HG02610 (cell line): ENCODE results near the gene RBM19.

Source experiments
- ATAC-seq: cut with Tn5 transposase; IDR thresholded peaks from one replicate; pipeline ENCODE4 v1.9.1; 2021; ENCODE audit warnings: mild to moderate bottlenecking, moderate library complexity; ENCODE audit not compliant: unreplicated experiment

The RBM19 gene

DNA sequence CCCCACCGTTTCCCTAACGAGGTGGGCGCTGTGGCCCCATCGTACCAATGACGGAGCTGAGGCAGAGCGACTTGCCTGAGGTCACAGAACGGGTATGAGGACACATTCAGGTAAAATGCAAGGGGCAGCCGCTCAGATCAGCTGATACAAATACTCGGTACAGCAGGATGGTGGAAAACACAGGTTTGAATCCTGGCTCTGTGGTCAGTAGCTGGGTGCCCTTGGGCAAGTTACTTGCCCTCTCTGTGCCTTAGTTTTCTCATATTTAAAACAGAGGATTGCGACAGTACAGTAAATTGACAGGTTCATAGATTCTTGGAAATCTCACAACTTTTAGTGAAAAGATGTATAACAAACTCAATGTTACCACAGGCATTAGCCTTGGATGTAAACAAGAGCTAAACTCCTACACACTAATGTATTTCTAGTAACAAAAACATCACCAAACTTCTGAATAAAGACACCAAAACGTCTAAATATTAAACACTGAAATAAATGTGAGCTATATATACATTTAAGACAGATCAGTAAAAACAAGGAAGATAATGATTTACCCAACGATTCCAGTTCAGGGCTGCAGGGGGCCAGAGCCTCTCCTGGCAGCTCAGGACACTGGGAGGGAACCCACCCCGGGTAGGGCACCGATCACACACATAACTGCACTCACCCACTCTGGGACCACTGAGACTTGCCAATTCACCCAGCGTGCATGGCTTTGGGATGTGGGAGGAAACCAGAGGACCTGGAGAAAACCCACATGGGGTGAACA lies 128.4 kb downstream of the RBM19 start:
- ATAC-seq: no peak

DNA sequence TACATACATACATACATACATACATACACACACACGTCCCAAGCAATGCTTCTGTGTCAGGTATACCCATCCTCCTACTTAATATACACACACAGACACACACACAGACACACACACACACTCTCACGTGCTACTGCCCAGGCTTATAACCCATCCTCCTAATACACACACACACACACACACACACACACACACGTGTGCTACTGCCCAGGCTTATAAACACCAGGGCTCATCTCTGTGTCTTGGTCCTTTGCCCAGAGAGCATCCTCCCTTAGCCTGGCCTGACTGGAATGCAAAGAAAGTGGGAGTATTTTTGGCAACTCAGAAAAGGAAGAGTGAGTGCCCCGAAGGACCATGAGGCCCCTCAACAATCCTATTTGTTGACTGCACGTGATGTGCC lies 129.0 kb downstream of the RBM19 start:
- no peak for ATAC-seq

GRCh38 chr12:113835896-113836295 lies 130.2 kb downstream of the RBM19 start:
- no peak for ATAC-seq

GRCh38 chr12:113835433-113835832 lies 130.7 kb downstream of the RBM19 start:
- no peak for ATAC-seq

GRCh38 chr12:113833422-113833821 lies 132.7 kb downstream of the RBM19 start:
- ATAC-seq: no peak

DNA sequence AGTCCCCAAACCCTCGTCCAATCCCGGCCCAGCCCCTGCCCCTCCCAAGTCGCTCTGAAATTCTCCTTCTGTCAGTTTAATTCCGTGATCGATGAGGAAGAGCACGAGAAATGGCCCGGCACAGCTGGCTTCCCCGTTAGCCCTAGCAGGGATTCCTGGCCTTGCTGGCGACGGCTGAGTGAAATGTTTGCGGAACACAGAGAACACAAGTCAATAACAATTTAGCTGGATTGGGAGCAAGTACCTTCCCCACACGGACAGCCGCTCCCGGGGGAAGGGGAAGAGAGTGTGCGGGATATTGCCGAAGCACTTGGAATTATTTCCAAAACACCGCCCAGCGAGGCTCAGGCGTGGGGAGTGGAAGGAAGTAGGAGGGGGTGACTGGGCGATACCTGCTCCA lies 134.6 kb downstream of the RBM19 start:
- ATAC-seq: no peak

GRCh38 chr12:113831016-113831415 lies 135.1 kb downstream of the RBM19 start:
- no peak for ATAC-seq

GRCh38 chr12:113829212-113829611 lies 136.9 kb downstream of the RBM19 start:
- no peak for ATAC-seq

- ATAC-seq: no peak
Observed at GRCh38 chr12:113827539-113828114, 138.5 kb downstream of the RBM19 start.

DNA sequence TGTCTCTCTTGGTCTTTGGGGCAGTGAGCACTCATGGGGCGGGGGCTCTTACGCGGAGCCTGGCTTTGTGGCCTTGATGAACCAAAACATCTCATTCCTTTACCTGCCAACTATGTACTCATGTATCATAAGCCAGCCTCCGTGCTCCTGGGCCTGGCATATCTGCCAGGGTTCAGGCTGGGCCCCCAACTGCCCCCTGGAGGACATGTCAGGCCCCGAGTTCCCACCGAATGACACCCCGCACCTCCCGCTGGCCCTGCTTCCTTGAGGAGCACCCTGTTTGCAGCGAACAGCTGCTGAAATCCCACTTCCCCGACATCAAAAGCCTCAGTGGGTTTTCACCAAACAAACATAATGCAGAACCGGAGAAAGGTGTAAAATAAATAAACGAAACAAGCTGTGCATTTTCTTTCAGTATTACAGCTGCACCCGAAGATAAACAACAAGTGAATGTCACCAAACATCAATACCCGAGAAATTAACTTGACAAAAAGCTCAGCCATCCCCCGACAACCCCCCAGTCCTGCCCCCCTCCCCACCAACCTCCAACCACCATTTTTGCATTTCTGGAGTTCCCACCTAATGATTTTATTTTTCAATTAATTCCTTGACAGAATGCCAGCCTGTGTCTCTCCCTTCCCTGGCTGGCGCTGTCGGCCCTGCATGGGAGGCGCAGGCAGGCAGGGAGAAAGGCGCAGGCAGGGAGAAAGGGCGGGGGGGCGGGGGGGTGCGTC lies 139.2 kb downstream of the RBM19 start:
- ATAC-seq: no peak

DNA sequence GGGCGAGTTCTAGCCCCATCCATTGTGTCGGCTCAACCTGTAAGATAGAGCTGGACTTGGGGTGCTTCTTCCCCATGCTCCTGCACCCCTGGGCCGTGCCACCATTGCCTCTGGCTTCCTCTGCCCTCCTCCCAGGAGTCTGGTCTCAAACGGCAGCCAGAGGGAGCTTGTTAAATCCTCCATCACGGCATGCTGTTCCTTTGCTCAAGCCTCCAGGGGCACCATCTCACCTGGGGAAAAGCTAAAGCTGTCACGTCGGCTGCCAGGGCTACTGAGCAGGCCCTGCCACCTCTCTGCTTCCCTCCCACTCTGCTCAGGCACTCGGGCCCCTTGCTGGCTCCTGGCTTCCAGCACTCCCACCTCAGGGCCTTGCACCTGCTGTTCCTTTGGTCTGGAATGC lies 140.4 kb downstream of the RBM19 start:
- no peak for ATAC-seq

DNA sequence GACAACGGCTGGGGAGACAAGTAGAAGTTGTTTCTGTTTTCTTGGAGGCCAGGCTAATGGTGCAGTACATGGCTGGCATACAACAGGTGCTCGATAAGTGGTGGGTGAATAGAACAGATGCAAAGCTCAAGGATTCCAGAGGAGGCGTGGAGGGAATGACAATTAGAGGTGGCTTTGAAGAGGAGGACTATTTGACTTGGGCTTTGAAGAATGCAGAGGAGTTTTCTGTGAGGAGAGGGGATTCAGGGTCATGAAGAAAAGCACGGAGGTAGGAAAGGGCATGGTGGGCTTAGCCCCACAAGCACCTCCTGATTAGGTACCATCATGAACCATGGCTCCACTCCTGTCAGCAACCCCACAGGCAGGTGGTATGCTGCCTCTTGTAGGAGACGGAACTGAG lies 142.3 kb downstream of the RBM19 start:
- ATAC-seq: no peak

DNA sequence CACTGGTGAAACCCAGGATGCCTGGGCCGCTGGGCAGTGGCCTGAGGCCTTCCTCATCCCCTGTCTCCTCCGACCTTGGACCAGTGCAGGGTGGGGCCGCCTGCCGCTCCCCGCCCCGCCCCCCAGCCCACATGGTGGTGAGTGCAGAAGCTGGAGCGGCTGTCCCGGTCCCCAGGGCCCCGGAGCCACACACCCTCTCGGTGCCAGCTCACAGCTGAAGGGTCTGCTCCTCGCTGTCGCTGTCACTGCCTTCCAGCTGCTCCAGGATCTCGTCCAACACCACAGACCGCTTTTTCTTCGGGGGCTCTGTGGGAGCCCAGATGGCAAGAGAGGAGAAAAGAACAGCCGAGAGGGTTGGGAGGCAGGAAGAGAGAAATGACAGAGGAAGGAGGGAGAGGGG lies 143.1 kb downstream of the RBM19 start:
- ATAC-seq: no peak

- ATAC-seq: no peak
Observed at GRCh38 chr12:113820842-113821241, 145.3 kb downstream of the RBM19 start.

DNA sequence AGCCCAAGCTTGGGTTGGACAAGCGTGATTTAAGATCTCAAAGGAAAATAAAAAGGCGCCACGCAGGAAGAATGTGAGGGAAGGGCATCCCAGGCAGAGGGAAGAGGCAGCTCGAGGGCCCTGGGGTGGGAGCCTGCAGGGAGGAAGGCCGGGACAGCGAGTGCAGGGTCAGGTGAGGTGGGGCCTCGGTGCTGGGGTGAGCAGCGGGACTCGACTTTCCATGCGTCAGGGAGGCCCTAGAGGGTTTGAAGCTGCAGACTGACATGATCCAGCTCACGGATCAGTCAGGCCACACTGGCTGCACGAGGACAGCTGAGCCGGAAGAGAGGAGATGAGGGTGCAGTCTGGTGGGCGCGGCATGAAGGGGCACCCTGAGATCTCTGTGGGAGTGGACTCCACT lies 145.8 kb downstream of the RBM19 start:
- ATAC-seq: no peak

- no peak for ATAC-seq
Observed at GRCh38 chr12:113819495-113819894, 146.6 kb downstream of the RBM19 start.

- no peak for ATAC-seq
Observed at GRCh38 chr12:113818833-113819232, 147.3 kb downstream of the RBM19 start.

DNA sequence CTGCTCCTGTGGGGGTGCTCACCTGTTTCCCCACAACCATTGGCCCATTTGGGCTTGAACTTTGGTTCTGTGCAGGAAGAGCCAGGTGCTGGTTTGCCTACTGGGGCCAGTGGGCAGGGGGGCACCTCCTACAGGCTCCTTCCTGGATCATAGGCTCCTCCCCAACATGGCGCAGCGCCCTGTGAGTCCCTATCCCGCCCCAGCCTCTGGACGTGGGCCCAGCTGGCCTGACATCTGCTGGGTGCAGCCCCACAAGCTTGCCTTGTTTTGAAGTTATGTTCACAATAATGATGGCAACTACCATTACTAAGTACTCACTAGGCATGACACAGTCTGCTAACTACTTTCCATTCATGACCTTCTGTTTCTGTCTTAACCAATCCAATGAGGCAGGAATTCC lies 147.8 kb downstream of the RBM19 start:
- ATAC-seq: no peak

DNA sequence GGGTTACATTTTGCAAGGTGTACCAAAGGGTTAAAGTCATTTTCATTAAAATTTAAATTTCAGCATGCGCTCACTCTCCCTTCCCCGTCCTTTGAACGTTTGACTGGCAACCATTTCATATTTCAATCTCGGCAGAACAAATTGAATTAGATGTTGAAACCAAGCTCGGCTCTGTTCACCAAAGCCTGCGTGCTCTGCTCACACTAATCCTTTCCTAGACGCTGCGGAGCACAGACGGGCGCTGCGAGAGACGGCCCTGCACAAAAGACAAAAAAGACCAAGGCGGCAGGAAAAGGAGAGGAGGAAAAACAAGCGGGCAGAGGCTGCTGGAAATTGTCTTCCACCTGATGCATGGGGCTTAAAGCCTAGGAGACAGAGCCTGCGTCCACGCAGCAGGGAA lies 149.3 kb downstream of the RBM19 start:
- no peak for ATAC-seq

DNA sequence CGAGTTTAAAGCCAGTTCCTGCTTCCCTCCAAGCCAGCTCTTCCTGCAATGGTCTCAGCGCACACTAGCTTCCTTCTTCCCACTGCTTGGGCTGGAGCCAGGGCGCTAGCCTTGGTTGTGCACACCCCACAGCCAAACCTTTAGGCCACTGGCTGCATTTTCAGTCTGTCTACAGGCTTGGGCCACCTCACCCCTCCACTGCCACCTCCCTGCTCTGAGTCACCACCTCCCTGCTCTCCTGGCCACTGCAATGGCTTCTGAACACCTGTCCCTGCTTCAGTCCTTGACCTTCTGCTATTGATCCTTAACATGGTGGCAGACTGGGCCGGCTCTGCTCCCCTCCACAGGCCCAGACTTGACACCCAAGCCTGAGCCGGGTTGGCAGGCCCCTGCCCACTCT lies 151.1 kb downstream of the RBM19 start:
- ATAC-seq: no peak

GRCh38 chr12:113813229-113813541 lies 152.9 kb downstream of the RBM19 start:
- no peak for ATAC-seq
